Nucleus accumbens (tissue), 56 donors: ENCODE measurements around the gene HAO2.
"Not testable (repeated sequence)": the region's sequence is repeated elsewhere in the genome, so short reads cannot be mapped to it uniquely, and the experiment has no call there.

ENCODE experiments used
- DNase-seq, 56 donors: peaks; one replicate each; lab custom pipeline; 2025; lab: John Stamatoyannopoulos, UW

Gene HAO2

DNA sequence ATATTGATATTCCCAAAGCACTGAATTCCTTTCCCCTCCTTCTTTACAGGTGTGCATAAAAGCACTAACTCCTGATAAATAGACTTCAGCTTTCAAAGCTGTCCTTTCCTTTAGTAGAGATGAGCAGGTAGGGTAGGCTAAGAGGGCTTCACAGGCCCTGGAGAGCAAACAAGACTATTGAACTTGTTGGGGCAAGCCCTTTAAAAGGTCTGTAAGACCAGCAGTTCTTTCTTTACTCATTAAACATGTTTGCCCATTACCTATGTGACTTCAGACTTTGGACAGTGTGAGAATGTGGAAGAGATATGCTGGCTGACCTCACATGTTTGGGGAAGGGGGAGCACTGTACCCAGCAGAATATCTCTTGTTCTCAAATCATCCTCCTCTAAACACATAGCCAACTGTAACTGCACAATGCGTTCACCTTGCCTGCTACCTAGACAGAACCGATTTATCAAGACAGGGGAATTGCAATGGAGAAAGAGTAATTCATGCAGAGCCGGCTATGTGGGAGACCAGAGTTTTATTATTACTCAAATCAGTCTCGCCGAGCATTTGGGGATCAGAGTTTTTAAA is 27.1 kb upstream of the HAO2 start:
- no peak for DNase-seq

DNA sequence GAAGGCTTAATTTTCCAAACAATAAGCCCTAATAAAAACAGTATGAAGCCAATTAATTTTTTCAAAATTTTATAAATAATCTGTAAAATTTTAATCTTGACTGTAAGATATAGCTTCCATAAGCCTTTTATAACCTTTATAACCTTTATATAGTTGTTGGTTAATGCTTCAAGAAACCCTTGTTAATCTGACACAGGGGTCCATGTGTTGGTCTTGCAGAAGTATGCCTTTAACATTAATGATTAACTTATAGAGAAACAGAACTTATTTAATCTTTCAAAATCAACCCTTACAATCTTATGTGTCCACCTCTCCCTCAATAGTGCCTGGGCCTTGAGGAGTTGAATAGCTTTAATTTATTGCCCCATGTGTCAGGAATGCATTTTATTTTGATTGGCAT is 23.2 kb upstream of the HAO2 start:
- no peak for DNase-seq

DNA sequence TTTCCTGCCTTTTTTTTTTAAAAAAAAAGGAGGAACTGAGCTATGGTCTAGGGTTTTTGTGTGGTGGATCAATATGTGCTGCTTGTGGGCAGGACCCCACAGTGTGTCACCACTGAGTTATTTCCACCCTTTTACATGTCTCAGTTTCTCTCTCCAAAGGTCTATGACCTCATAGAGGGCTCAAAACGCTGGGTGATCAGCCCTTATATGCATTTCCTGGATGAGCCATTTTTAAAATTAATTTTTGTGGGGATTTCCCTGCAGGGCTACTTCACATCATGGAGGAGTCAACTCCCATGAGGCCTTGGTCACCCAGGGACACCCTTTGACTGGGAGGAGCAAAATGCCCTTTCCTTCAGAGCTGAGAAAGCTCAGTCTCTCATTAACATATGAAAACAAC is 20.7 kb upstream of the HAO2 start:
- DNase-seq, result no peak

DNA sequence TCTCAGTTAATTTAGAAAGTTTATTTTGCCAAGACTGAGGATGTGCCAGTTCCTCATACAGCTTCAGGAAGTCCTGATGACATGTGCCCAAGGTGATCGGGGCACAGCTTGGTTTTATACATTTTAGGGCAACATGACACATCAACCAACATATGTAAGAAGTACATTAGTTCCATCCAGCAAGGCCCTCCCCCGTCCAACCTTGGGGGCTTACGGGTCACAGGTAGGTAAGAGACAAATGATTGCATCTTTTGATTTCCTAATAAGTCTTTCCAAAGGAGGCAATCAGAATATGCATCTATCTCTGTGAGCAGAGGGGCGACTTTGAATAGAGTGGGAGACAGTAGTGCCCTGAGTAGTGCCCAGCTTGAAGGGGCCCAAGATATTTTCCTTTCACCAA is 19.6 kb upstream of the HAO2 start:
- no peak for DNase-seq

DNA sequence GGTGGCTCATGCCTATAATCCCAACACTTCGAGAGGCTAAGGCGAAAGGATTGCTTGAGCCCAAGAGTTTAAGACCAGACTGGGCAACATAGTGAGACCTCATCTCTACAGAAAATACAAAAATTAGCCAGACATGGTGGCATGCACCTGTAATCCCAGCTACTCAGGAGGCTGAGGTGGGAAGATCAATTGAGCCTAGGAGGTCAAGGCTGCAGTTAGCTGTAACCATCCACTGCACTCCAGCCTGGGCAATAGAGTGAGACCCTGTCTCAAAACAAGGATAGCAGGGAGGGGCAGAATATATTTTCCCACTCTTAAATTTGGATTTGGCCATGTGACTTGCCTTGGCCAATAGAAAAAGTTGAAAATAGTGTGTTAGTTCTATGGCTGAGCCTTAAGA is 17.7 kb upstream of the HAO2 start:
- DNase-seq, result not testable (repeated sequence)

DNA sequence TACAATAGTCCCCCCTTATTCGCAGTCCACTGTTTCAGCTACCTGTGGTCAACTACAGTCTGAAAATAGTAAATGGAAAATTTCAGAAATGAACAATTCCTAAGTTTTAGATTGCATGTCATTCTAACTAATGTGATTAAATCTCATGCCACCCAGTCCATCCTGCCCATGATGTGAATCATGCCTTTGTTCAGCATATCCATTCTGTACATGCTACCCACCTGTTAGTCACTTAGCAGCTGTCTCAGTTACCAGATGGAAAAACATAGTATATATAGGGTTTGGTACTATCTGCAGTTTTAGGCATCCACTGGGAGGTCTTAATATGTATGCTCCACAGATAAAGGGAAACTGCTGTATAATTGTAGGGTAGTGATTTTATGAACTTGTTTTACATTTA is 16.6 kb upstream of the HAO2 start:
- no peak for DNase-seq

DNA sequence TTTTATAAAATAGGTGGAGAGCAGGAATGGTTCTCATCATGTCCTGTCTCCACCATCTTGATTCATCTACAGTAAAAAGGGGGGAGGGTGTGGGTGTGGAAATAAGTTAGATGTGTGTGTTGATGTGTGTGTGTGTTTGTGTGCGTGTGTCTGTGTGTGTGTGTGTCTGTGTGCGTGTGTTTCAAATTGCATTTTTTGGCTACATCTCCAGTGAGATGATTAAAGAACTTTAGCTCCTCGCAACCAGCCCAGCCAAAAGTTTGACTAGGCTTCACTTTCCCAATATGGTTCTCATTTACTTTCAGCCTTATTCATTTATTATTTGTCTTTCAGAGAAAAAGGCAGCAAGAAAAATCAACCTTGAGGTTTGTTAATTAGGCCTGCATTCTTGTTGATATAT is 14.7 kb upstream of the HAO2 start:
- no peak for DNase-seq

DNA sequence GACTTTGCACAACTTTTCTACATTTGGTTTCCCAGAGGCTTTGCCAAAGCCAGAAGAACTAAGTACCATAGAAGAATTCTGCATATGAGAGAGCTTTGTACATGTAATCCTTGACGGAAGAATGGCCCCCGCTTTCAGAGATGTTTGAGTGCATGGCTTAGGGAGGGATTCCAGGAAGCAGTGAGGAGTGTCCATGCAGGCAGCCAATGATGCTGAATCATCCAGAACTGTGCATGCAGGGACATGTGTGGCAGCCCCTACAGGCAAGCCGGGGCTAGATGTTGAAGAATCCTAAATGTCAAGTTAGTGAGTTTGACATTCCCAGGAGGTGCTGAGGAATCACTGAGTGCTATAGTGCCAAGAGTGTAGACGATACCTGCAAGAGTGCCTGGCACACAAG is 9.9 kb upstream of the HAO2 start:
- no peak for DNase-seq

DNA sequence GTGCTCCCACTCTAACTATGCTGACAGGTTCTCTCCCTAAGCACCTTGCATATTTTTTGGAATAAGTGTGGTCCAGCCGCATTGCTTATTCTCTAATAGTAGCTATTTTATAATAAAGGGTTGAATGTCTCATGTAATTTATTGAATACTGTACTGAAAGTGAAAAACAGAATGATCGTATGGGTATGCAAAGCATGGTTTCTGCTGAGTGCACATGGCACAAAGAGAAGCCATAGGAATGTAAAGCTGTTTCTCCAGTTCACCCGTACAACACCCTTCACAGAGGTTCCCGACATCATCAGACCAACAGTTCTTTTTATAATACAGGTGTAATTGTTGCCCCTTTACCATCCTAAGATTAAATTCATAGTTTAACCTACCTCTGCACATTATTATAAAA is 8.9 kb upstream of the HAO2 start:
- no peak for DNase-seq

DNA sequence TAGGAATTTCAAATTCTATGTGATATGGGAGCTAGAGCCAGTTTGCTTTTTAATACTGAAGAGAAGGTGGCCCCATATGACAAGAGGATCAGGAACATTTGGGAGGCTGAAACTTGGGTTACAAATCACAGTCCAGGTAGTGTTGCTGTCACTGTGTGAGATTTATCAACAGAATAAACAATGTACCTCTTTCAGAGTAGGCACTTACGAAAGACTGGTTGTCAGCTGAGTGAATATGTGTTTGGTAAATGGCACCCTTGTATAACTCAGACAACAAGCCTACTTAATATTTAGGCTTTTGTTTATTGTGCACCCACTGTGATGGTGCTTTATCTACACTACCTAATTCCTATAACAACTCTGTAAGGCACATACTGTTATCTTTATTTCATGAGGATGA is 7.4 kb upstream of the HAO2 start:
- DNase-seq, result no peak

DNA sequence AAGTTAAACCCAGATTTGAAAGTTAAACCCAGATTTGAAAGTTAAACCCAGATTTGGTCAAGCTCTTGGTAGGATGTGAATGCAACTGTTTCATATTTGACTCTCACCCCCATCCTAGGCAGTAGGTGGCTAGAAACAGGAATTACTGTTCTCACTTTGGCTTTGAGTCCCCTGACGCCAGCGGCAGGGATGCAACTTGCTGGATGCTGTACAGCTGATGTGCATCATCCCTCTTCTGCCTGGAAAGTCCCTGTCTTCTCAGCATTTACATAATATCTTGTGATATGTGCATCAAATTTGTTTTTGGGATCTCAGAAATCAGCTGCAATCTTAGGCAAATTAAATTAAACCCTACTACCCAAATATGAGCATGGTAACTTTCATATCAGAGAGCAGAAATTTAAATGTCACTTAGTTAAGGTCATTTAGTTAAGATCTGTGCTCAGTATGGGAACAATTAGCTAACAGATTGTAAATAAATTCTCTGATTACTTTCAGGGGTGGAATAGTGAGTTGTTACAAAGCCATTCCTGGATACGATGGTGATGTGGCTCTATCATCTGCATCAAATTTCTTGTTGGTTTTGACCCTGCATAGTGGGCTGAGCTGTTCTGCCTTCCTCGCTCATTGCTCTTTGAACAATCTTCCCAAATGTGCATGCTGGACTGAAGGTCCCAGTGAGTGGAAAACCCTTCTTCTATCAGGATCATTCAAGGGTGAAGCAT is 6.8 kb upstream of the HAO2 start:
- no peak for DNase-seq

DNA sequence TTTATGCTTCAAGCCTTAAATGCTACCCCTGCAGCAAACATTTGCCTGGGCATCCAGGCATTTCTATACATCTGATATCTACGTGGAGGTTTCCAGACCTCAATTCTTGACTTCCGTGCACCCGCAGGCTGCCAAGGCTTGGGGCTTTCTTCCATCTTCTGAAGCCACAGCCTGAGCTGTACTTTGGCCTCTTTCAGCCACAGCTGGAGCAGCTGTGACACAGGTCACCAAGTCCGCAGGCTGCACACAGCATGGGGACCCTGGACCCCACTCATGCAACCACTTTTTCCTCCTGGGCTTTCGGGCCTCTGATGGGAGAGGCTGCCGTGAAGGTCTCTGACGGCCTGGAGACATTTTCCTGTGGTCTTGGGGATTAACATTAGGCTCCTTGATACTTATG is 5.4 kb upstream of the HAO2 start:
- no peak for DNase-seq

DNA sequence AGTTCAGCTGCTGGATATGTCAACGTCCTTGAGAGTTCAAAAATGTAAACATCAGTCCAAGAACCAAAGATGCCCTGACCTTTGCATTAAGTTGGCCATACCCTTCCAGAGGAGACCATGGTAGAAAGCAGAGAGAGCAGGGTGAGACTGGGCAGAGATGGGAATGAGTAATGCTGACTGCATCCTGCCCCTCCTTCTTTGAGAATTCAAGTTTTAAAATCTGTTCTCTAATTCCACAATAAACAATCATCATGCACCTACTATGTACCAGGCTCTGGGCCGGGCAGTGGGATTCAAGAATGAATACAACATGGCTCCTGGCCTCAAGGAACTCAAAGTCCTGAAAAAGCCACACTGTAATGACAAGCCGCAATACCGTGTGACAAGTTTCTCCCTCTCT is 3.9 kb upstream of the HAO2 start:
- DNase-seq, result no peak

DNA sequence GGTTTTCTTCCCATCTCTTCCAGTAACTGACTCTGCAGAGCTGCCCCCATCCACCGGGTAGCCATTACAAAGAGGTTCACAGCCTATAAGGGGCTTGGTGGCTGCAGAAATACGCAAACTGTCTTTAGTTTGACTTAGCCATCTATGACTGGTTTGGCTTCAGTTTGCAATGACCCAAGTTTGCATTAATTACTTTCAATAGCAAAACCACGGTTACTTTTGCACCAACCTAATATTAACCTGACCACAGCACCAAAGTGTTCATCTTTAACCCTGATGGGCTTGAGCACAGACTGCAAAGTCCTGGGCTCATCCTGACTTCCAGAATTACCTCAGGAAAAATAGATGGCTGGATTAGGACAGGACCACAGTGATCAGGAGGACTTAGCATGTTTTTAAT is 2.2 kb upstream of the HAO2 start:
- no peak for DNase-seq

DNA sequence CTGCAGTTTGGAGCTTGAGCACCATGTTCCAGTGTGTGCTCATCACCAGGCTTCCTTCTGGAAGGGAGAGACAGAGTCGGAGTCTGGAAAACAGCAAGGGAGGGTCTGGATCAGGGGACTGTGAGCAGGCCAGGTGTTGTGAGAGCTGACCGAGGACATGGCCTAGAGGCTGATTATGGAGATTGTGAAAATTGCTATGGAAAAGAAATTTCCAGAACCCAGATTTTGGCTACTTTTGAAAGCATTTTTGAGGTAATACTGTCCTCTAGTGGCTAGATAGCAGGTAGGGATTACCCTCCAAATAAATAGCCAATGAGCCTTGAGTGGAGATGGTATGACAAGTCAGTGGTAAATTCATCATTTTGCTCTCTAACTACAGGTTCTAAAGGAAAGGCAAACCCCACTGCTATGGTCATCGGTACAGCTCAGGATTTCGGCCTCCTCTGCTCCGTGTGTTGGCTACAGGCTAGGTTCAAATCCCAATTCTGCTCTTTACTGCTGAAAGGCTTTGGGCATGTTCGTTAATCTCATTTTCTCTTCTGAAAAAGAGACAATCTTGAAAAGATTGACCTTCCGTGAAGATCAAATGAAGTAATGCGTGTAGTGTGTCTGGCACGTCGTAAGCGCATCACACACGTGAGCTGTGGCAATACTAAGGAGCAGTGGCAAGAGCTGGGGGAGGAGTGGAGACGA is 1.0 kb upstream of the HAO2 start:
- DNase-seq, result no peak

DNA sequence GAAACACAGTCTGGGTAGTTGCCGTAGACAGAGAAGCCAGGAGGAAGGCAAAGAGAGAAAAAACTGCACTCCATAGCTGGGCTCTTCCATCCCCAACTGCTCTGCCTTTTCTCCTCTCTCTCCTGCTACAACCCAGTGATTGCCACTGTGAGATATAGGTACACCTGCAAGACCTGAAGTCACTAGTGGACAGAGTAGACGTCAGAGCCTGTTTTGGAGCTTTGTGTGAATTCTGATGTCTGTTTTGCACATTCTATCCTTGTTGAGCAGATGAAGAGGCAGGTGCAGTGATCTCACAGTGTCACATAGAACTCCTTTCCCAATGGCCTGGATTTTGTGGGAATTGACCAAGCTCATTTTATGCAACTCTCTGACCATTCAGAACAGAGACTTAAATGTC is 2.2 kb downstream of the HAO2 start:
- no peak for DNase-seq

DNA sequence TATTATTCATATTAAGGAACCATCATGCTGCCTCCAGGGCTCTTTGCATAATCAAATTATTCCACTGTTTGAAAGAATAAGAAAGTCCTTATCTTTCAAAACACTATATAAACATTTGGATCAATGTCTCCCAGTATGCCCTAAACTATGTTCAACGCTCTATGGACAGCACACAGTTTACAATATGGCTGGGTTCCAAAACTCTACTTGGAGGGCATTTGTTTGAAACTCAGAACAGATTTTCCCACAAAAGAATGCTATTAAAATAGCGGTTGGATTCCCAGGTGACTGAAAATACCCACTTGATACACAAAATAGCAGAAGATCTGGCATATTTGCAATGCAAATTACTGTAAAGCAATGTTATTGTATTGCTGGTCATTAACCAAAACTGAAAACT is 3.2 kb downstream of the HAO2 start:
- no peak for DNase-seq

DNA sequence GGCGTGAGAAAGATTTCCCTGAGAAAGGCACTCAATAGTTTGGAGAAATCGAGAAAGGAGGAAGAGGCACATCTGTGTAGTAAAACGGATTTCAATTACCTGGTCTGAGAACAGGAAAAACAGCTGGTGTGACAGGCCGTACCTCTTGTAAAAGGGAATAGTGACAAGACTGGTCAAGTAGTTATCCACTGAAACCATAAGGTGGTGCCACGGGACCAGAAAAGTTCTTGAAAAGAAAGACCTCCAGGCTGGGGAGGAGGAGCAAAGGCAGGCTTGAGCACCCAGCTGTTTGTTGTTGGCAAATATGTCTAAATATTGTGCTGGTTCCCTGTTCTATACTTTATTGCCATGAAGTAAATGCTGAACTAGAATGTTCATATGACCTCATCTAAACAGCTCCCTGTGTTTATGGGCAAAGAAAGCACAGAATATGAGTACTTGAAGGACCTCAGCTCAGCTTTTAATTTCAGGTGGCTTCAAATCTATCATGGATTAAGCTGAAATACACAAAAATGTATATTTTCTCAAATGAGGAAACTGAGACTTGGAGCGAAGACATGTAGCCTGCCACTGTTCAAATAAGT is 4.0 kb downstream of the HAO2 start:
- no peak for DNase-seq

DNA sequence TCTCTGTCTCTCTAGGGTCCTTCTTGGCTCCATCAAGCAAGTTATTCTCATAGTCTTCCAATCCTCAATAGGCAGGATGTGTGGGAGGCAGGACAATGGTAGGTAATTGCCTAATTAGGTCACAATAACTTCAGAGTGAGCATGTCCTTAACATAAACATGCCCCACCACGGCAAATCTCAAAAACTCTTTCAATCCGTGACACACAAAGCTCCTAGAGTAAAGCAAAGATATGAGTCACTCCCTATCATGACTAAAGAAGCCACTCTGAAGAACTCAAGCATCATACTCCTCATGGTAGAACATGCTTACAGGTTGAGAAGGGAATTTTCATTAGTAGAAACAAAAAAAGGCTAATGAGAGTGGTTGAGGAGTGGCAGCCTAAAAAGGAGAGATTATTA is 4.9 kb downstream of the HAO2 start:
- no peak for DNase-seq

DNA sequence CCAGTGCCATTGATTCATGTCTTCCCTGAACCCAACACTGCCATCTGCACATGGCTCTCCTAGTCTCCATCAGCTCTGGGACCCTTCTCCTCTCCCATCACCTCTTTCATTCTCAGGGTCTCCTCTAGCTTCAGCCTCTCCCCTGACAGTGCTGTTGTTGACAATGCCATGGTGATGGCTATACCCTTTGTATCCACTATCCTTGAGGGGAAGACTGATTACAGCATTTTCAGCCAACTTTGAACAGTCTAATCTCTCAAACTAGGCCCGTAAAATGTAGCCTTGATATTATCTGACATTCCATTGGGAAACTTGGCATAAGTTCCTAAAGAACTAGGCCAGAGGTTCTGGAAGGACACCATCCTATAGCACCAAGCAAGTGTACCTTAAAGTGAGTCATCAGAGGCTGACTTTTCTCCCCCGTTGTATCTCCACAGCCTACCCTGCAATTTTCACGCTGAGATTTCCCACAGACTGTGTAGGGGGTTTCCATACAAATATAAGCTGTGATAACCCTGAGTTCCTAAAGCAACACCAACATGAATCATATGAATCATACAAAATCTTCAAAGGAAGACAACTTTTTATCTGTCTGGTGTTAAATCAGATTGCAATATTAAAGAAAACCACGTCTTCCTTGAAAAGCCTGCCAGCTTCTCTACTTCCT is 5.8 kb downstream of the HAO2 start:
- no peak for DNase-seq

DNA sequence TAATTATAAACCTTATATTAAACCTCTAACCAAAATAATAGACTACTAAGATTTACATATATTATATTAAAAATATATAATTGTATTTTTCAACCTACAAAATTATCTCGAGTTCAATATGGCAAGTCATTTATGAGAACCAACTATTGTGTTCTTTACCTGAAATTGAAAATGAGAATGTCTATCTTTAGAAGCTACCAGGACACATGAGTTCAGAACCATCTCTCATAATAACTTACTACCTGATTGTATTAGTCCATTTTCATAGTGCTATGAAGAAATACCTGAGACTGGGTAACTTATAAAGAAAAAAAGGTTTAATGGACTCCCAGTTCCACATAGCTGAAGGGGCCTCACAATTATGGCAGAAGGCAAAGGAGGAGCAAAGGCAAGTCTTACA is 6.8 kb downstream of the HAO2 start:
- no peak for DNase-seq
